OCI-LY3 (cell line): Measurements from ENCODE around the gene ZMAT3.
"Not testable (repeated sequence)": the region's sequence is repeated elsewhere in the genome, so short reads cannot be mapped to it uniquely, and the experiment has no call there.

ENCODE experiments used
- CTCF ChIP-seq: fragments of 200-600, 300-600 bp; sonication (generic); IDR thresholded peaks from 2 replicates; pipeline ENCODE4 v1.5.1; 2014; ENCODE audit warnings: antibody characterized with exemption, low read length, low read depth
- EZH2phosphoT487 ChIP-seq: fragments of 200-600 bp; shearing (Covaris generic); IDR thresholded peaks from 2 replicates; pipeline ENCODE4 v1.6.1; 2018; ENCODE audit warnings: antibody characterized with exemption, mixed run types, low read depth

- not testable (repeated sequence) for TF ChIP-seq CTCF, EZH2phosphoT487
These were observed 38.3 kb downstream of the ZMAT3 start for GRCh38 chr3:179033304-179033657.
